Glutamatergic neuron (in vitro differentiated cells): ENCODE data around the gene TAOK1. TPM values are rescaled to one million over a fixed set of nuclear protein-coding genes. Genes with fewer than 3 reads are reported as not detected.

Source experiments
- DNase-seq: peaks from one replicate; pipeline ENCODE4 v3.0.0; 2022
- H3K27ac Mint-ChIP-seq: one replicate; pipeline ENCODE4 v1.8.0; 2020; ENCODE audit warnings: mild to moderate bottlenecking, mixed read lengths, inconsistent platforms; ENCODE audit not compliant: unreplicated experiment
- H3K27me3 Mint-ChIP-seq: one replicate; pipeline ENCODE4 v1.8.0; 2020; ENCODE audit warnings: mild to moderate bottlenecking, moderate library complexity, mixed read lengths, inconsistent platforms; ENCODE audit not compliant: unreplicated experiment
- H3K36me3 Mint-ChIP-seq: one replicate; pipeline ENCODE4 v1.8.0; 2020; ENCODE audit warnings: mild to moderate bottlenecking, mixed read lengths, inconsistent platforms; ENCODE audit not compliant: unreplicated experiment
- H3K4me1 Mint-ChIP-seq: one replicate; pipeline ENCODE4 v1.8.0; 2020; ENCODE audit warnings: mild to moderate bottlenecking, low read depth, mixed read lengths, inconsistent platforms; ENCODE audit not compliant: unreplicated experiment
- H3K4me3 Mint-ChIP-seq: one replicate; pipeline ENCODE4 v1.8.0; 2020; ENCODE audit warnings: mild to moderate bottlenecking, mixed read lengths, inconsistent platforms; ENCODE audit not compliant: unreplicated experiment
- H3K9me3 Mint-ChIP-seq: one replicate; pipeline ENCODE4 v1.8.0; 2020; ENCODE audit warnings: mild to moderate bottlenecking, moderate library complexity, mixed read lengths, inconsistent platforms; ENCODE audit not compliant: unreplicated experiment
- total RNA-seq: library from RNA; stranded (reverse); fragmentation: NEBNext Ultra II Directional; extraction: Animal tissue kit (Norgen Biotek cat#: 25700); gene quantifications from one replicate; pipeline ENCODE4 v1.2.1, GENCODE V29; 2021; ENCODE audit not compliant: unreplicated experiment
- TF ChIP-seq, protein P1 (sequence below): fragments of 200-600 bp; sonication (generic); IDR thresholded peaks from one replicate; pipeline ENCODE4 v1.5.0; 2021; ENCODE audit not compliant: partially characterized antibody, unreplicated experiment

TAOK1 gene
- total RNA-seq, 1 donor from 2014 or later: 133 TPM

- no peaks in the 10 kb centered on the region for H3K36me3 Mint-ChIP-seq
These were observed 192.6 kb downstream of the TAOK1 start for GRCh38 chr17:29582772-29583171.

DNA sequence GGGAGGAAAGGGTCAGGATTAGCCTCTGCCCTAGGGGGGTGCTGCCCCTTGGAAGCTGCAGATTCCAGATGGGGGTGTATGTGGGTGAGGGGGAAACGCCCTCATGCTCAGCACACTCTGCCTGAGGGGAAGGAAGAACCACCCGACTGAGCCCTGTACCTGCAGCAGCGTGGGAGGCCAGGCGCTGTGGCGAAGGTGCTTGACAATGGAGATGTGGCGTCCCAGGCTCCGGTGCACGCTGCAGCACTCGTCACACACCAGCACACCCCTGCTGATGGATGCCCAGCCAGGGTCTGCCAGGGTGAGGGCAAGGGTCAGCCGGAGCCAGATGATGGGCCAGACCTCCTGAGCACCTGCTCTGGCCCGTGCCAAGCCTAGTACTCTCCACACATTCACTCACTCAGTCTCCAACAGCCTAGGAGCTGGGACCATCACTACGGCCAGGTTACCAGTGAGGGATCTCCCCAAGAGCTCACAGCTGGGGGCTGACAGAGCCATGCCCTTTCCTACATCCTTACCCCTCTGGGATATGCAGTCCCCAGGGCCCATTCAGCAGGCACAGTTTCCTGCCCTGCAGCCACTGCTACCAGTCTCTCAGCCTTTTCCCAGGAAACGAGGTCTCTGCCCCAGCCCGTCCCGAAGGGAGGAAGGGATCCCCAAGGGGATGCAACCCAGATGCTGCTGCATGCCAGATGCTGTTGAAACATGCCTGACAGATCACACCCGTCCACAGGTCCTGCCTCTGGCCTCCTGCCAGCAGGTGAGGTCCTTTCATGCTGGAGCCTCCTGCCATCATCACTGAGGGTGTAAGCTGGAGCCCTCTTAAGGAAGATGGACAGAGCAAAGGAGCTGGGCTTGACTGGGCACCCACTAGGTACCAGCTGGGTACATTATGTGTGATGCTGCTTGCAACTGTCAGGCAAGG lies 193.4 kb downstream of the TAOK1 start:
- Mint-ChIP-seq H3K9me3 (peaks cover 7% of the 10 kb centered on the region), H3K27me3 (peaks cover 17% of the 10 kb centered on the region), H3K36me3 (no peaks in the 10 kb centered on the region), H3K27ac (no peak overlapping the region), H3K4me1 (peaks cover 22% of the 10 kb centered on the region), H3K4me3 (no peak overlapping the region)
- DNase-seq: no peak
- TF ChIP-seq, protein P1, sequence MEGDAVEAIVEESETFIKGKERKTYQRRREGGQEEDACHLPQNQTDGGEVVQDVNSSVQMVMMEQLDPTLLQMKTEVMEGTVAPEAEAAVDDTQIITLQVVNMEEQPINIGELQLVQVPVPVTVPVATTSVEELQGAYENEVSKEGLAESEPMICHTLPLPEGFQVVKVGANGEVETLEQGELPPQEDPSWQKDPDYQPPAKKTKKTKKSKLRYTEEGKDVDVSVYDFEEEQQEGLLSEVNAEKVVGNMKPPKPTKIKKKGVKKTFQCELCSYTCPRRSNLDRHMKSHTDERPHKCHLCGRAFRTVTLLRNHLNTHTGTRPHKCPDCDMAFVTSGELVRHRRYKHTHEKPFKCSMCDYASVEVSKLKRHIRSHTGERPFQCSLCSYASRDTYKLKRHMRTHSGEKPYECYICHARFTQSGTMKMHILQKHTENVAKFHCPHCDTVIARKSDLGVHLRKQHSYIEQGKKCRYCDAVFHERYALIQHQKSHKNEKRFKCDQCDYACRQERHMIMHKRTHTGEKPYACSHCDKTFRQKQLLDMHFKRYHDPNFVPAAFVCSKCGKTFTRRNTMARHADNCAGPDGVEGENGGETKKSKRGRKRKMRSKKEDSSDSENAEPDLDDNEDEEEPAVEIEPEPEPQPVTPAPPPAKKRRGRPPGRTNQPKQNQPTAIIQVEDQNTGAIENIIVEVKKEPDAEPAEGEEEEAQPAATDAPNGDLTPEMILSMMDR: no peak

More at GRCh38 chr17:29582772-29583171, 192.6 kb downstream of the TAOK1 start:
- no peak for DNase-seq
- TF ChIP-seq, protein P1: no peak
- Mint-ChIP-seq H3K27ac (no peak overlapping the region), H3K4me3 (no peak overlapping the region), H3K4me1 (peaks cover 19% of the 10 kb centered on the region), H3K27me3 (peaks cover 15% of the 10 kb centered on the region), H3K9me3 (peaks cover 7% of the 10 kb centered on the region)

GRCh38 chr17:29584452-29585079 lies 194.4 kb downstream of the TAOK1 start:
- H3K9me3 Mint-ChIP-seq: peaks cover 7% of the 10 kb centered on the region
- TF ChIP-seq, protein P1: no peak
- no peak for DNase-seq
- H3K27ac Mint-ChIP-seq: no peak overlapping the region
- peaks cover 22% of the 10 kb centered on the region for H3K4me1 Mint-ChIP-seq
- H3K4me3 Mint-ChIP-seq: no peak overlapping the region
- no peaks in the 10 kb centered on the region for H3K36me3 Mint-ChIP-seq
- peaks cover 17% of the 10 kb centered on the region for H3K27me3 Mint-ChIP-seq

- TF ChIP-seq, protein P1: no peak
- peaks cover 26% of the 10 kb centered on the region for H3K4me1 Mint-ChIP-seq
These were observed 195.1 kb downstream of the TAOK1 start for GRCh38 chr17:29585080-29585751.

More at GRCh38 chr17:29585080-29585751, 195.1 kb downstream of the TAOK1 start:
- no peak for DNase-seq
- Mint-ChIP-seq H3K27me3 (peaks cover 14% of the 10 kb centered on the region), H3K27ac (no peak overlapping the region), H3K4me3 (no peak overlapping the region), H3K36me3 (no peaks in the 10 kb centered on the region), H3K9me3 (peaks cover 7% of the 10 kb centered on the region)
